K562 (cell line): ENCODE measurements around the gene CTDSPL2. TPM values are rescaled to one million over a fixed set of nuclear protein-coding genes. Genes with fewer than 3 reads are reported as not detected.

Experiments used
- ATF1 ChIP-seq, 2 experiments: fragments of 450-650 bp in 1 of 2; IDR thresholded peaks; 2 replicates each; pipeline ENCODE4 v1.6.1; 2016; ENCODE audit warnings: missing compliant biosample characterization in 1 of 2, missing genetic modification characterization in 1 of 2
- BRF1 ChIP-seq: IDR thresholded peaks from 3 replicates; pipeline ENCODE4 v1.6.1; 2011; ENCODE audit warnings: borderline replicate concordance, mild to moderate bottlenecking; ENCODE audit not compliant: insufficient read length; ENCODE audit errors: extremely low read depth
- CBX2 ChIP-seq: fragments of 200-600 bp; sonication (generic); IDR thresholded peaks from one replicate; pipeline ENCODE4 v1.6.1; 2012; ENCODE audit warnings: mild to moderate bottlenecking, low read length, inconsistent platforms; ENCODE audit not compliant: insufficient read depth, poor library complexity, severe bottlenecking
- CBX8 ChIP-seq: fragments of 200-600 bp; sonication (generic); IDR thresholded peaks from 2 replicates; pipeline ENCODE4 v1.6.1; 2012; ENCODE audit warnings: borderline replicate concordance, mixed run types, low read depth, mild to moderate bottlenecking, moderate library complexity, mixed read lengths, low read length, control low read depth, inconsistent platforms; ENCODE audit not compliant: poor library complexity, severe bottlenecking; ENCODE audit errors: extremely low read depth
- CUX1 ChIP-seq: fragments of 200-800 bp; sonication (Bioruptor generic); IDR thresholded peaks from 2 replicates; pipeline ENCODE4 v1.6.1; 2016; ENCODE audit warnings: missing genetic modification characterization, missing compliant biosample characterization
- DEAF1 ChIP-seq: fragments of 450-650 bp; formaldehyde crosslinking; IDR thresholded peaks from 2 replicates; pipeline ENCODE4 v1.4.0; 2020; ENCODE audit warnings: mild to moderate bottlenecking, moderate library complexity
- HDAC1 ChIP-seq, 2 experiments: fragments of 450-650 bp; IDR thresholded peaks; 2 replicates each; pipeline ENCODE4 v1.6.1; 2016 to 2017; ENCODE audit warnings: inconsistent platforms in 1 of 2, mild to moderate bottlenecking in 1 of 2, moderate library complexity in 1 of 2
- HLTF ChIP-seq: fragments of 450-650 bp; IDR thresholded peaks from 2 replicates; pipeline ENCODE4 v1.6.1; 2016
- HSF4 ChIP-seq: fragments of 250-450 bp; sonication (Bioruptor Pico); IDR thresholded peaks from 2 replicates; pipeline ENCODE4 v2.1.2; 2022; ENCODE audit warnings: mild to moderate bottlenecking, moderate library complexity, borderline replicate concordance
- KLF1 ChIP-seq: fragments of 450-650 bp; IDR thresholded peaks from 2 replicates; pipeline ENCODE4 v1.6.1; 2016; ENCODE audit warnings: missing genetic modification characterization, missing compliant biosample characterization
- MAFK ChIP-seq: IDR thresholded peaks from 2 replicates; pipeline ENCODE4 v1.6.1; 2011; ENCODE audit warnings: low read length, improper control_type of control experiment
- MYC ChIP-seq, 2 experiments: fragments of 250-450 bp in 1 of 2; sonication (Bioruptor Pico) in 1 of 2; IDR thresholded peaks; 2 replicates each; pipeline versions ENCODE4 v1.5.1 to v1.6.1; 2012 to 2021; ENCODE audit warnings: low read depth in 2 of 2, borderline replicate concordance in 1 of 2, improper control_type of control experiment in 1 of 2, low read length in 1 of 2, mild to moderate bottlenecking in 1 of 2, moderate library complexity in 1 of 2
- NBN ChIP-seq: fragments of 450-650 bp; IDR thresholded peaks from 2 replicates; pipeline ENCODE4 v1.6.1; 2016; ENCODE audit warnings: low read depth, mild to moderate bottlenecking
- NCOA4 ChIP-seq: fragments of 450-650 bp; IDR thresholded peaks from 2 replicates; pipeline ENCODE4 v1.6.1; 2018; ENCODE audit warnings: mild to moderate bottlenecking; ENCODE audit not compliant: partially characterized antibody
- NFXL1 ChIP-seq: fragments of 450-650 bp; formaldehyde crosslinking; IDR thresholded peaks from 2 replicates; pipeline ENCODE4 v1.4.0; 2021; ENCODE audit warnings: mild to moderate bottlenecking
- POLR2A ChIP-seq: fragments of 450-650 bp; conservative IDR thresholded peaks from 2 replicates; pipeline ENCODE4 v1.6.1; 2016
- SIN3B ChIP-seq: fragments of 450-650 bp; IDR thresholded peaks from 2 replicates; pipeline ENCODE4 v1.6.1; 2017; ENCODE audit warnings: low read depth, mild to moderate bottlenecking, moderate library complexity
- SRSF9 ChIP-seq: fragments of 200-400 bp; formaldehyde crosslinking; IDR thresholded peaks from 2 replicates; pipeline ENCODE4 v1.6.1; 2017; ENCODE audit warnings: low read depth, low read length, borderline replicate concordance
- TBL1XR1 ChIP-seq, 2 experiments: IDR thresholded peaks; 2 replicates each; pipeline ENCODE4 v1.6.1; 2012; ENCODE audit warnings: improper control_type of control experiment in 2 of 2, low read length in 2 of 2, mild to moderate bottlenecking in 1 of 2
- ZNF121 ChIP-seq: sonication (generic); formaldehyde crosslinking; conservative IDR thresholded peaks from 2 replicates; pipeline ENCODE4 v1.8.0; 2022; ENCODE audit warnings: missing genetic modification reagents
- ZNF124 ChIP-seq: sonication (generic); formaldehyde crosslinking; IDR thresholded peaks from 2 replicates; pipeline ENCODE4 v1.8.1; 2022; ENCODE audit warnings: missing genetic modification reagents
- polyA plus RNA-seq, 8 experiments: library from polyadenylated mRNA; depleted of rRNA in 4 of 8; stranded (reverse) in 5 of 8; unstranded in 3 of 8; fragments of >200 nt; fragmentation: Nextera tagmentation in 2 of 8; fragmentation: Illumina TruSeq in 1 of 8; extraction: Ambion mirVana in 2 of 8; extraction: Trizol in 1 of 8; gene quantifications; 2 replicates each; pipeline versions ENCODE4 v1.2.1 to v1.2.3, GENCODE V29; 2011 to 2014; ENCODE audit warnings: inconsistent platforms in 1 of 8, missing spikeins in 1 of 8
- total RNA-seq, 7 experiments: library from RNA; depleted of rRNA in 6 of 7; stranded (reverse); fragments of >200 nt in 6 of 7; fragmentation: Illumina TruSeq in 2 of 7; extraction: Trizol in 2 of 7; gene quantifications; 2 replicates each; pipeline versions ENCODE4 v1.2.1 to v1.2.3, GENCODE V29; 2011 to 2021; ENCODE audit warnings: low replicate concordance in 1 of 7

CTDSPL2 gene
- total and polyA plus RNA-seq, 9 of the 15 experiments (the other 6 are each of a cell fraction or from before 2014, with no cell fraction given), result 16.8 to 79.0 (median 53.1) TPM

- TF ChIP-seq KLF1 (tag) (0 out of 2 replicates have a peak, but pooled peaks have one; percentile 36), CBX2 (no peak), POLR2A (peak; percentile 94), DEAF1 (CRISPR knock-in tag) (no peak), MAFK (no peak), SRSF9 (no peak), MYC (IDR thresholded peaks at IDR 0.05; ENCODE audit: low read depth, low read length) (peak; percentile 44), MYC (CRISPR knock-in tag; IDR thresholded peaks at IDR 0.05; ENCODE audit: borderline replicate concordance, low read depth) (0 out of 2 replicates have a peak, but pooled peaks have one; percentile 67), CUX1 (no peak), NFXL1 (CRISPR knock-in tag) (no peak), TBL1XR1 (IDR thresholded peaks at IDR 0.05; ENCODE audit: low read length in 2 of 2) (no peak), ZNF121 (no peak), HDAC1 (IDR thresholded peaks at IDR 0.05) (peak in 1 of 2 experiments; percentile 82; a peak in 2 of 4 replicates), NCOA4 (no peak), ZNF124 (CRISPR knock-in tag) (no peak), HLTF (peak; percentile 64; the same call in 1 of the 2 replicates), NBN (peak; percentile 83), HSF4 (no peak), SIN3B (no peak), CBX8 (no peak), ATF1 (CRISPR knock-in tag; IDR thresholded peaks at IDR 0.05) (no peak), ATF1 (tag; IDR thresholded peaks at IDR 0.05) (peak; percentile 65), BRF1 (no peak)
Observed at GRCh38 chr15:44426975-44427755, at the start of gene CTDSPL2 (continued).
